Mucosa of descending colon (tissue), 3 donors: Measurements from ENCODE around the gene ATP6V0B. TPM values are rescaled to one million over a fixed set of nuclear protein-coding genes. Genes with fewer than 3 reads are reported as not detected.
A peak's percentile ranks its signal among the peaks of the same experiment; 100 is the strongest.

Source experiments
- ATAC-seq: fragments of 200-7000 bp; cut with Tn5 transposase; one replicate; pipeline ENCODE4 v1.9.1; 2020; ENCODE audit warnings: mild to moderate bottlenecking, moderate library complexity
- DNase-seq, 3 donors: peaks; one replicate each; pipeline ENCODE4 v3.0.0-alpha.2; 2020
- H3K36me3 ChIP-seq: fragments of 200-600 bp; one replicate; pipeline ENCODE4 v1.8.0; 2021; ENCODE audit warnings: low read depth, mild to moderate bottlenecking
- H3K4me1 ChIP-seq: fragments of 200-600 bp; one replicate; pipeline ENCODE4 v1.8.0; 2021; ENCODE audit warnings: low read depth, mild to moderate bottlenecking
- H3K4me3 ChIP-seq: fragments of 200-600 bp; one replicate; pipeline ENCODE4 v1.8.0; 2021; ENCODE audit warnings: mild to moderate bottlenecking
- H3K9me3 ChIP-seq: fragments of 200-600 bp; one replicate; pipeline ENCODE4 v1.8.0; 2021; ENCODE audit warnings: mild to moderate bottlenecking
- CTCF ChIP-seq: fragments of 200-600 bp; IDR thresholded peaks from one replicate; pipeline ENCODE4 v1.8.0; 2022; ENCODE audit warnings: antibody characterized with exemption, mild to moderate bottlenecking
- intact Hi-C, 2 donors: fragments of 100-400 bp; cut with DNase I in 1 of 2; cut with micrococcal nuclease in 1 of 2; formaldehyde crosslinking; loops; one replicate each; pipeline versions ENCODE4 v1.11.0 to v1.11.1; 2022; cut with DNase I, micrococcal nuclease
- total RNA-seq, 3 donors: library from RNA; stranded (reverse); fragmentation: NEBNext Ultra II Directional in 2 of 3; extraction: Animal tissue kit (Norgen Biotek cat#: 25700) in 2 of 3; gene quantifications; one replicate each; pipeline versions ENCODE4 v1.2.1 to v1.2.4, GENCODE V29; 2021 to 2023
- donor health status: DM: no; HTN: no; CAD: no; lungs with moderate emphysema.
- donor health status: DM: no; HTN: no; CAD: no.
- donor health status: DM: no; HTN: yes; CAD: no.

Gene ATP6V0B
- total RNA-seq, 3 donors from 2014 or later: 116 to 184 (median 158) TPM

- H3K36me3 ChIP-seq: no peaks in the 10 kb centered on the region
- TF ChIP-seq CTCF: no peak
- ATAC-seq (no peak), DNase-seq (no peak)
- no peaks in the 10 kb centered on the region for H3K9me3 ChIP-seq
- intact Hi-C loops: no loop called here
- peaks cover 9% of the 10 kb centered on the region for H3K4me1 ChIP-seq
- H3K4me3 ChIP-seq: no peak overlapping the region
These were observed 35.7 kb upstream of the ATP6V0B start for GRCh38 chr1:43938892-43939587.

- H3K36me3 ChIP-seq: peaks cover 5% of the 10 kb centered on the region
- no peak overlapping the region for H3K4me3 ChIP-seq
- ATAC-seq (no peak), DNase-seq (no peak)
- H3K9me3 ChIP-seq: no peaks in the 10 kb centered on the region
- H3K4me1 ChIP-seq: peaks cover 16% of the 10 kb centered on the region
- no peak for TF ChIP-seq CTCF
- intact Hi-C loops: no loop called here
These were observed 32.3 kb upstream of the ATP6V0B start for GRCh38 chr1:43942411-43942810.

GRCh38 chr1:43944860-43945259 lies 29.9 kb upstream of the ATP6V0B start:
- no peak for ATAC-seq
- intact Hi-C loops: no loop called here
- peaks cover 5% of the 10 kb centered on the region for H3K36me3 ChIP-seq
- no peak for DNase-seq
- H3K4me1 ChIP-seq: peaks cover 24% of the 10 kb centered on the region
- no peak for TF ChIP-seq CTCF
- no peak overlapping the region for H3K4me3 ChIP-seq
- no peaks in the 10 kb centered on the region for H3K9me3 ChIP-seq

GRCh38 chr1:43945674-43946235 lies 29.0 kb upstream of the ATP6V0B start:
- intact Hi-C loops: no loop called here
- no peak for DNase-seq

GRCh38 chr1:43946236-43947060 lies 28.3 kb upstream of the ATP6V0B start, which contains the start of gene IPO13:
TSS of gene IPO13 (plus strand) at chr1:43946950. CDS start at chr1:43947601, 651 bp downstream.
- intact Hi-C loops: no loop called here
- peak within 1 kb of the TSS; percentile 36 for H3K4me3 ChIP-seq

More at GRCh38 chr1:43945674-43946235, 29.0 kb upstream of the ATP6V0B start:
- peaks cover 5% of the 10 kb centered on the region for H3K36me3 ChIP-seq
- H3K4me3 ChIP-seq: peak overlapping the region; percentile 36
- ATAC-seq: no peak
- no peak for TF ChIP-seq CTCF
- peaks cover 24% of the 10 kb centered on the region for H3K4me1 ChIP-seq
- no peaks in the 10 kb centered on the region for H3K9me3 ChIP-seq

More at GRCh38 chr1:43946236-43947060, 28.3 kb upstream of the ATP6V0B start, which contains the start of gene IPO13:
- peak; percentile 82 for TF ChIP-seq CTCF
- H3K4me1 ChIP-seq: peaks cover 24% of the 10 kb centered on the region
- ATAC-seq (peak; percentile 98), DNase-seq (peak; percentile 97 to 99 (median 97))
- H3K9me3 ChIP-seq: no peaks in the 10 kb centered on the region
- peaks cover 5% of the 10 kb centered on the region for H3K36me3 ChIP-seq
